ENCODE data around the gene C2. TPM values are rescaled to one million over a fixed set of nuclear protein-coding genes. Genes with fewer than 3 reads are reported as not detected.
"Not testable (repeated sequence)": the region's sequence is repeated elsewhere in the genome, so short reads cannot be mapped to it uniquely, and the experiment has no call there.

C2 gene
- total RNA-seq, 1 donor from 2014 or later: 2.9 TPM

- peak within 1 kb of the TSS; percentile 84 for H3K27ac ChIP-seq
- intact Hi-C loops (cut with DNase I): loop anchor here (5.0 kb wide), 1 partner anchor 45 kb away; the partner anchor contains the start of gene CFB
- H3K36me3 ChIP-seq: no peaks in the 10 kb centered on the region
- no peaks in the 10 kb centered on the region for H3K27me3 ChIP-seq
- H3K4me3 ChIP-seq: peak within 1 kb of the TSS; percentile 54 to 76
- DNase-seq (ENCODE audit: extremely low spot score in 2 of 2): peak in 1 of 2 donors; percentile 95
- no peak for TF ChIP-seq CTCF (IDR thresholded peaks at IDR 0.05)
- TF ChIP-seq POLR2AphosphoS5 (IDR thresholded peaks at IDR 0.05; ENCODE audit: insufficient read depth in 1 of 2, low read depth in 1 of 2): peak in 1 of 2 donors; percentile 37
- H3K4me1 ChIP-seq: peaks cover 39% of the 10 kb centered on the region
- H3K9me3 ChIP-seq: no peaks in the 10 kb centered on the region
Observed at GRCh38 chr6:31901953-31902643, 25.4 kb upstream of the C2 start, which contains the start of gene ZBTB12. ZBTB12 (minus strand) TSS chr6:31902086; CDS start chr6:31901305, 781 bp downstream.

- no peaks in the 10 kb centered on the region for H3K27me3 ChIP-seq
- peak overlapping the region; percentile 84 for H3K27ac ChIP-seq
- H3K4me1 ChIP-seq: peaks cover 31% of the 10 kb centered on the region
- TF ChIP-seq CTCF (IDR thresholded peaks at IDR 0.05) (no peak), POLR2A (IDR thresholded peaks at IDR 0.05) (no peak), POLR2AphosphoS5 (IDR thresholded peaks at IDR 0.05; ENCODE audit: insufficient read depth in 1 of 2, low read depth in 1 of 2) (no peak)
- intact Hi-C loops (cut with DNase I): loop anchor here (5.0 kb wide), 1 partner anchor 43 kb away; the partner anchor contains the start of gene CFB
- no peaks in the 10 kb centered on the region for H3K9me3 ChIP-seq
- DNase-seq (ENCODE audit: extremely low spot score in 2 of 2): no peak
- H3K36me3 ChIP-seq: no peaks in the 10 kb centered on the region
- no peak overlapping the region for H3K4me3 ChIP-seq
Observed at GRCh38 chr6:31903957-31904356, 23.6 kb upstream of the C2 start.

- H3K9me3 ChIP-seq: no peaks in the 10 kb centered on the region
- H3K27ac ChIP-seq: no peak overlapping the region
- no peak overlapping the region for H3K4me3 ChIP-seq
- DNase-seq (ENCODE audit: extremely low spot score in 2 of 2): no peak
- no peak for TF ChIP-seq CTCF (IDR thresholded peaks at IDR 0.05)
- intact Hi-C loops (cut with DNase I): no loop called here
- peaks cover 20% of the 10 kb centered on the region for H3K4me1 ChIP-seq
- H3K27me3 ChIP-seq: no peaks in the 10 kb centered on the region
- H3K36me3 ChIP-seq: no peaks in the 10 kb centered on the region
Observed at GRCh38 chr6:31905041-31905440, 22.5 kb upstream of the C2 start.

GRCh38 chr6:31906122-31906521, 21.4 kb upstream of the C2 start:
- Histone ChIP-seq H3K36me3 (no peaks in the 10 kb centered on the region), H3K4me3 (no peak overlapping the region), H3K27ac (no peak overlapping the region), H3K27me3 (no peaks in the 10 kb centered on the region), H3K9me3 (no peaks in the 10 kb centered on the region), H3K4me1 (peaks cover 13% of the 10 kb centered on the region)
- no peak for DNase-seq (ENCODE audit: extremely low spot score in 2 of 2)
- intact Hi-C loops (cut with DNase I): no loop called here
- TF ChIP-seq CTCF (IDR thresholded peaks at IDR 0.05) (no peak), POLR2AphosphoS5 (IDR thresholded peaks at IDR 0.05; ENCODE audit: insufficient read depth in 1 of 2, low read depth in 1 of 2) (no peak), POLR2A (IDR thresholded peaks at IDR 0.05) (no peak)

GRCh38 chr6:31906727-31907126, 20.8 kb upstream of the C2 start:
- H3K9me3 ChIP-seq; H3K27me3 ChIP-seq; H3K4me3 ChIP-seq; DNase-seq (ENCODE audit: extremely low spot score in 2 of 2); intact Hi-C loops (cut with DNase I); H3K27ac ChIP-seq; H3K36me3 ChIP-seq: not testable (repeated sequence)
- H3K4me1 ChIP-seq: peaks cover 13% of the 10 kb centered on the region

Data from vagina (tissue), 2 donors.